ENCODE results near the gene MED27. TPM values are rescaled to one million over a fixed set of nuclear protein-coding genes. Genes with fewer than 3 reads are reported as not detected.

Gene MED27
- total and polyA plus RNA-seq, 2 of the 13 experiments (the other 11 are each of a cell fraction or from before 2014, with no cell fraction given): 16.9 to 19.0 TPM

DNA sequence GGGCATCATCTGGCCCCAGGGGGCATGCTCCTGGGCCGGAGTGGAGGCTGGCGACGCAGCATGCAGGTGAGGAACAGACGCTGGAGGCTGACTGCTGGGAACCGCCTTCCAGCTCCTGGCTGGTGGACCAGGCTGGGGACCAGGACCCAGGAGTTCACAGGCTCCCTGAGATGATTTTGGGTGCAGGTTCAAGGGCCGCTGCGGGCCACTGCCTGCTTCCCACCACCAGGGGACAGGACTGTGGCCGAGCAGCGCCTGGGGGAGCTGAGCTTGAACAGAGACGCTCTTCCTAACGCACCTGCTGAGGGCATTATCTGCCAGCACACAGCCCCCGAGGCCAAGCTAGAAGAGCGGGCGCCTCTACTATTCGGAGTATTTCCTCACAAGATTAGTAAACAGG lies 207.7 kb downstream of the MED27 start:
- DNase-seq (ENCODE audit: low spot score) (no peak), ATAC-seq (no peak; the same call in 2 of the 3 replicates), FAIRE-seq (no peak)
- in situ Hi-C loops (cut with HindIII; ENCODE audit: extremely low pct_ligation_motif_present, low pct_unique_long_range_greater_than_20kb) (no loop called here), intact Hi-C loops (cut with micrococcal nuclease; ENCODE audit: unreplicated experiment) (no loop called here)
- CTCF ChIA-PET (ENCODE audit: low intra/inter-chr PET ratio, low total read pairs): no interaction called here
- TF ChIP-seq, protein P1, sequence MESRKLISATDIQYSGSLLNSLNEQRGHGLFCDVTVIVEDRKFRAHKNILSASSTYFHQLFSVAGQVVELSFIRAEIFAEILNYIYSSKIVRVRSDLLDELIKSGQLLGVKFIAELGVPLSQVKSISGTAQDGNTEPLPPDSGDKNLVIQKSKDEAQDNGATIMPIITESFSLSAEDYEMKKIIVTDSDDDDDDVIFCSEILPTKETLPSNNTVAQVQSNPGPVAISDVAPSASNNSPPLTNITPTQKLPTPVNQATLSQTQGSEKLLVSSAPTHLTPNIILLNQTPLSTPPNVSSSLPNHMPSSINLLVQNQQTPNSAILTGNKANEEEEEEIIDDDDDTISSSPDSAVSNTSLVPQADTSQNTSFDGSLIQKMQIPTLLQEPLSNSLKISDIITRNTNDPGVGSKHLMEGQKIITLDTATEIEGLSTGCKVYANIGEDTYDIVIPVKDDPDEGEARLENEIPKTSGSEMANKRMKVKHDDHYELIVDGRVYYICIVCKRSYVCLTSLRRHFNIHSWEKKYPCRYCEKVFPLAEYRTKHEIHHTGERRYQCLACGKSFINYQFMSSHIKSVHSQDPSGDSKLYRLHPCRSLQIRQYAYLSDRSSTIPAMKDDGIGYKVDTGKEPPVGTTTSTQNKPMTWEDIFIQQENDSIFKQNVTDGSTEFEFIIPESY (CRISPR knock-in tag; IDR thresholded peaks at IDR 0.05): peak; percentile 49; the same call in 1 of the 2 replicates
- TF ChIP-seq ZNF768 (CRISPR knock-in tag; IDR thresholded peaks at IDR 0.05) (peak; percentile 45; the same call in 1 of the 2 replicates), ZNF317 (CRISPR knock-in tag; IDR thresholded peaks at IDR 0.05) (no peak)
- no peaks in the 10 kb centered on the region for H3K9me3 ChIP-seq (ENCODE audit: low read length)
- no peaks in the 10 kb centered on the region for H3K79me2 ChIP-seq (ENCODE audit: insufficient read depth, low read length)
- H2AFZ ChIP-seq (ENCODE audit: low read length): no peak overlapping the region
- no peak overlapping the region for H3K4me3 ChIP-seq (replicated peaks in 1 of 3; ENCODE audit: insufficient read depth in 1 of 3, low read depth in 2 of 3, low read length in 3 of 3)
- POLR2A ChIA-PET: no interaction called here
- H3K36me3 ChIP-seq (replicated peaks in 1 of 2; ENCODE audit: control insufficient read depth in 1 of 2, insufficient read depth in 2 of 2, low read length in 2 of 2): no peaks in the 10 kb centered on the region
- H3K4me2 ChIP-seq (ENCODE audit: low read depth, low read length): no peak overlapping the region
- WGBS (ENCODE audit: low lambda C conversion rate): 94% methylated on average over 10 of the region's 15 CpGs
- no peaks in the 10 kb centered on the region for H3K4me1 ChIP-seq (ENCODE audit: insufficient read depth, low read length)
- no peak overlapping the region for H3K27ac ChIP-seq (ENCODE audit: extremely low read length, insufficient read depth, low read length)
- no TSS peak for BruUV-seq (replicated peaks)
- no peaks in the 10 kb centered on the region for H3K27me3 ChIP-seq (ENCODE audit: control insufficient read depth in 1 of 2, insufficient read depth in 2 of 2, low read length in 2 of 2)
- no peaks in the 10 kb centered on the region for H4K20me1 ChIP-seq (ENCODE audit: insufficient read depth, low read length)
- H3K9ac ChIP-seq (ENCODE audit: insufficient read depth, low read depth, low read length): no peak overlapping the region

GRCh38 chr9:131870156-131870555 lies 209.5 kb downstream of the MED27 start:
- no peaks in the 10 kb centered on the region for H3K4me1 ChIP-seq (ENCODE audit: insufficient read depth, low read length)
- no peak overlapping the region for H2AFZ ChIP-seq (ENCODE audit: low read length)
- H3K79me2 ChIP-seq (ENCODE audit: insufficient read depth, low read length): no peaks in the 10 kb centered on the region
- intact Hi-C loops (cut with micrococcal nuclease; ENCODE audit: unreplicated experiment): no loop called here
- in situ Hi-C loops (cut with HindIII; ENCODE audit: extremely low pct_ligation_motif_present, low pct_unique_long_range_greater_than_20kb): no loop called here
- POLR2A ChIA-PET: no interaction called here
- peak; percentile 37; the same call in 1 of the 3 replicates for ATAC-seq
- 86% methylated on average over 5 of the region's 12 CpGs for WGBS (ENCODE audit: low lambda C conversion rate)
- no peaks in the 10 kb centered on the region for H3K9me3 ChIP-seq (ENCODE audit: low read length)
- CTCF ChIA-PET (ENCODE audit: low intra/inter-chr PET ratio, low total read pairs): no interaction called here
- H3K36me3 ChIP-seq (replicated peaks in 1 of 2; ENCODE audit: control insufficient read depth in 1 of 2, insufficient read depth in 2 of 2, low read length in 2 of 2): no peaks in the 10 kb centered on the region
- FAIRE-seq: no peak
- no peak for DNase-seq (ENCODE audit: low spot score)
- no peak overlapping the region for H3K9ac ChIP-seq (ENCODE audit: insufficient read depth, low read depth, low read length)
- TF ChIP-seq, protein P1 (CRISPR knock-in tag; IDR thresholded peaks at IDR 0.05): 0 out of 2 replicates have a peak, but pooled peaks have one; percentile 37
- TF ChIP-seq ZBTB7A (CRISPR knock-in tag; IDR thresholded peaks at IDR 0.05): no peak
- no peak for TF ChIP-seq ETV5 (CRISPR knock-in tag; IDR thresholded peaks at IDR 0.05; ENCODE audit: borderline replicate concordance)
- TF ChIP-seq SP140L (CRISPR knock-in tag; IDR thresholded peaks at IDR 0.05; ENCODE audit: borderline replicate concordance): no peak
- H4K20me1 ChIP-seq (ENCODE audit: insufficient read depth, low read length): no peaks in the 10 kb centered on the region
- BruUV-seq (replicated peaks): no TSS peak
- H3K4me2 ChIP-seq (ENCODE audit: low read depth, low read length): no peak overlapping the region
- H3K27me3 ChIP-seq (ENCODE audit: control insufficient read depth in 1 of 2, insufficient read depth in 2 of 2, low read length in 2 of 2): no peaks in the 10 kb centered on the region
- no peak overlapping the region for H3K27ac ChIP-seq (ENCODE audit: extremely low read length, insufficient read depth, low read length)
- no peak overlapping the region for H3K4me3 ChIP-seq (replicated peaks in 1 of 3; ENCODE audit: insufficient read depth in 1 of 3, low read depth in 2 of 3, low read length in 3 of 3)
